Amniotic epithelial cell (primary cell): ENCODE measurements around the gene TBX21.

Experiments
- DNase-seq: peaks from one replicate; pipeline ENCODE4 v3.0.0-alpha.2; 2010; ENCODE audit warnings: low read depth

Gene TBX21

DNA sequence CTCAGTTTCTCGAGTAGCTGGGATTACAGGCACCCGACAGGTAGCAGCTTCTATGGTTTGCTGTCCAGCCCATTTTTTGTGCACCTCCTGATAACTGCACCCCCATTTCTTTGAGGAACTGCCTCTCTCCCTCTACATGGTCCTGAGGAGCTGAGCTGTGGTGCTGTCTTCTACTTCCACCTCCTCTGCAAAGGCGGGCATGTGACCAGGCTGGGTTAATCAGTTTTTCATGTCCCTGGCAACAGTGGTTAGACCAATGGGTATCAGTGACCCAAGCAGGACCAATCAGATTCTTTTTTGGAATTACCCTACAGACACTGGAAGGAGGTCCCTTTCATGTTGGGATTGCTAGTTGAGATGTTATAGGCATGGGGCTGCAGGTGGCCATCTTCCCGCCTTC lies 41.3 kb downstream of the TBX21 start:
- no peak for DNase-seq

DNA sequence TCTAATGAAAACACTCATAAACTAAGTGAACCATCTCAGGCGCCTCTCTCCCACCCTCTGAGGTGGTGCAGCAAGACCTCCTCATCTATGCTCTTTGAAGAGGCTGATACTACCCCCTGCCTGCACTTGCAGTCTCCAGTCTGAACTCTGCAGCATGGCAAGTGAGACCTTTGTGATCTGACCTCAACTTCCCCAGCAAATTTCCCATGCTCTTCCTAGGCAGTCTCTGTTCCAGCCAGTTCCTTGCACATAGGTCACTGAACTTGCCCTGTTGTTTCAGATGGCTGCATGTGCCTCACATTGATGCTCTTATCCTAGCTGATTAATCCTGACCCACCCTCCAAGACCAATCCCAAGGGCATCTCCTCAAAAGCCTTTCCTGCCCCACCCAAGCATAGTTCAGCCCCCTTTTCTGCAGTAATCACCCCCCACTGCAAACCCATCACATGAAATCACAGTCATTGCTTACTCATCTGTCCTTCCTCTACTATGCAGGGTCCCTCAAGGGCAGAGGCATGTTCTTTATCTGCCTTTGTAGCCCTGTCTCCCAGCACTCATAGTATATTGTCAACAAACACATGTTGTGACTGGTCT lies 42.0 kb downstream of the TBX21 start:
- no peak for DNase-seq

- peak; percentile 42 for DNase-seq
These were observed 43.5 kb downstream of the TBX21 start for GRCh38 chr17:47776330-47777197.

DNA sequence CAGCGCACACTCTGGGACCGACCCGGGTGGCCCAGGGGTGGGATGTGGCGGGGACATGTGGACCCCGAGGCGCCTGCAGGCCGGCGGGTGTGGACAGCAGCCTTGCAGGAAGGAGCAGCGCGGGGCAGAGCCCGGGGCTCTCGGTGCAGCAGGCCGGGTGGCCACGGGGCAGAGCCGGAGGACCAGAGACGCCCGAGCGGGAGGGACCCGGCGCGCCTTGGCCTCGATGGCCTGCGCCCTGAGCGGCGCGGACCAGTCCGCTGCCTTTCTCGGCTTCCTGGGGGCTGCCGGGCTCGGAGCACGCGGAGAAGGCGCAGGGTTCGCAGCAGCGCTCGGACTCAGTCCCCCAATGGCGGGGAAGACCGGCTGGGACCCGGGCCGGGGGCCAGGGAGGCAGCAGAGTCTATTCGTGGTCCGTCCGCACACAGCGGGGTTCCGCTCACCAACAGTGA lies 45.2 kb downstream of the TBX21 start:
- no peak for DNase-seq

DNA sequence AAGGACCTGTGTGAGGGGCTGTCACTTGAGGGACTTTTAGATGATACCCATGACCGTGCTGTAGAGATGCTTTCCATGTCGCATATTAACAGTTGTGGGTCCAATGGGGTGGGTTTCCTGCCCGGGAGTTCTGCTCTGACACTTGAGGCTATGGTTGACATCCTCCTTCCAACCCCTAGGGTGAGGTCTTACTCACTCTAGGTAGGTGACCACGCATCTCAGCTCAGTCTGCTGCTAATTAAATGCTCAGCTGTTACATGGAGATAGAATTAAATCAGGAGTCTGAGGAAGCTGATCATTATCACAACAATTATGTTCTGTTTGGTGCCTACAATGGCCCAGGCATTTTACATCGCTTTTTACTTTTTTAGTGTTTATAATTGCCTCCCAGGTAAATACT lies 48.4 kb downstream of the TBX21 start:
- no peak for DNase-seq

DNA sequence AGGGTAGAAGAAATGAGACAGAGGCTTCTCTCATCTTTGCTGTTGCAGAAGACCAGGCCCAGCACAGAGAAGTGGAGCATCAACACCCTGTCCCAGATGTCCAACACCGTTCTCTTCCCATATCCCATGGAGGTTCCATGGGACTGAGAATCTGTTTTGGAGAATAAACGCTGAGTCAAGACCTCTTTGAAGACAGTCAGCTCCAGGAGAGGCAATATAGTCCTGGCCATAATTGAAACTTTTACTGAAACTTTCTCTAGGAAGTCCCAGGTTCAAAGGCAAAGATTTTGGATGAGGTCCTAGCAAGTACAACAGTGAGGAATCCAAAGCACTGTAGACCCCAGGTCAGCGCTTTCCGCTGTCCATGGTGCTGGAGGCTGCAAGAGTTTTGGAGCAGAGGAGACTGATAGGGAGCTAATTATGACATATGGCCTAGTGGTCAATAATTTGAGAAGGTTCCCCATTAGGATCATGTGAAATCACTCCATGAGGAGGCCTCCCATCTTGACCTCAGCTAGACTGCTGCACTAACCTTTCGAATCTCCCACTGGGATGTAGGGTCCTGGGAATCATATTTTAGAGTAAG lies 52.6 kb downstream of the TBX21 start:
- peak; percentile 26 for DNase-seq

DNA sequence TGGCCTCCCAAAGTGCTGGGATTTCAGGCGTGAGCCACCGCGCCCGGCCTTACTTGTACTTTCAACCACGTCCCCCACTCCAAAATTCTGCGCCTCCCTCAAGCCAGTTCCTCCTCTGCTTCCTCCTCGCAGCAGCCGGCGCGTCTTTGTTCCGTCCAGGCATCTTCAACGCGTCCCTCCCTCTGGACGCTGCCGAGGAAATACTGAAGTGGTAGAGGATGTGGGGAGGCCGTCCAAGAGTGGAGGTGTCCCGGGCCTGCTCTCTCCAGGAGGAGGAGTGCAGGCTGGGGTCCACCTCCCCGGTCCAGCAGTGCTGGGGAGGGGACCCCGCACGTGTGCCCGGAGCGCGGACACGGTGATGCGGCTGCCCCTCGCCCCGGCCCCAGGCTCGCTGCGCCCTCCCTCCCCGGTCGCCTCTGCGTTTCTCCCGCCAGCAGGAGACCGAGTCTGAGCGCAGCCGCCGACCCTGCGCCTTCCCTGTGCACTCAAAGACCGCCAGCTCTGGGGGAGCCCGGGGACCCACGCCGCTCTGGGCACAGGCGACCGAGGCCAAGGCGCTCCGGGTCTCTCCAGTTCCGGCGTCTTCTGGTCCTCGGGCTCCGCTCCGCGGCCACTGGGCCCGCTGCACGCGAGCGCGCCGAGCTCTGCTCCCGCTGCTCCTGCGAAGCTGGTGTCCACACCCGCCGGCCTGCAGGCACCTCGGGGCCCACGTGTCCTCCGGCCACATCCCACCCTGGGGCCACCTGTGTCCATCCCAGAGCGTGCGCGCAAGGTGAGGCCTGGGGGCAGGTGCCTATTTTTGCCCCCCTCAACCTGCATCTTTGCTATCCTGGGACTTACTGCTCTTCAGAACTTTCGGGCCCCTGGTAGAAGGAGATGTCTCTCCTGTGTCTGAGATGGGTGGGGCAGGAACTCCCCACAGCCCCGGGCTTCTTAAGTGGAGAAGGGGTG lies 56.9 kb downstream of the TBX21 start:
- DNase-seq: peak; percentile 22

DNA sequence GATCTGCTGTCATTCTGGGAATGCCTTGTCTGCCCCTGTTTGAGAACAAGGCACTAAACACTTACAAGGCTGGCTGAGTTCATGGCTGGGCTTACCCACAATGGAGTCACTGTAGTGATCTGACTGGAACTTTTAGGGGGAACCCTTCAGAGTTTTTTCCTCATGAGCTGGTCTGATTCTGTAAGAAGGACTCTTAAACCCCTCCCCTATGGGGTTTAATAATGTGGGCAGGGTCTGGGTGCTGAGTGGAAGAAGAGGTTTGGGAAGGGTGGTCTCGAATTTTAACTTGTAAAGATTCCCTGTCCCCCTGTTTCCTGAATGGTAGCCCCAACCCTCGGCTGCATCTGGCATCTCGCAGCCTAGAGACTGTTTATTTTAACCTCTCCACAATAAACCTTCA lies 58.0 kb downstream of the TBX21 start:
- DNase-seq: no peak

GRCh38 chr17:47792457-47792856 lies 59.4 kb downstream of the TBX21 start:
- DNase-seq: no peak

DNA sequence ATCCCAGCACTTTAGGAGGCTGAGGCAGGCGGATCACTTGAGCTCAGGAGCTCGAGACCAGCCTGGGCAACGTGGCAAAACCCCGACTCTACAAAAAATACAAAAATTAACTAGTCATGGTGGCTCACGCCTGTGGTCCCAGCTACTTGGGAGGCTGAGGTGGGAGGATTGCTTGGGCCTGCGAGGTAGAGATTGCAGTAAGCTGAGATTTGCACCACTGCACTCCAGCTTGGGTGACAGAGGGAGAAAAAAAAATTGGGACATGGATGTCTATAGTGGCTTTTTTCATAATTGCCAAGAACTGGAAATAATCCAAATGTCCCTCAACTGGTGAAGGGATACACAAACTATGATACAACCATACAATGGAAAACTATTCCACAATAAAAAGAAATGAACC lies 59.9 kb downstream of the TBX21 start:
- DNase-seq: no peak
